GM12874 (cell line): ENCODE data around the gene CHD9.

Source experiments
- TF ChIP-seq, protein P1 (sequence below): IDR thresholded peaks from 2 replicates; pipeline ENCODE4 v1.5.1; 2011; ENCODE audit warnings: low read depth, mild to moderate bottlenecking, control low read depth, low read length, moderate library complexity; ENCODE audit not compliant: insufficient read depth

The CHD9 gene

DNA sequence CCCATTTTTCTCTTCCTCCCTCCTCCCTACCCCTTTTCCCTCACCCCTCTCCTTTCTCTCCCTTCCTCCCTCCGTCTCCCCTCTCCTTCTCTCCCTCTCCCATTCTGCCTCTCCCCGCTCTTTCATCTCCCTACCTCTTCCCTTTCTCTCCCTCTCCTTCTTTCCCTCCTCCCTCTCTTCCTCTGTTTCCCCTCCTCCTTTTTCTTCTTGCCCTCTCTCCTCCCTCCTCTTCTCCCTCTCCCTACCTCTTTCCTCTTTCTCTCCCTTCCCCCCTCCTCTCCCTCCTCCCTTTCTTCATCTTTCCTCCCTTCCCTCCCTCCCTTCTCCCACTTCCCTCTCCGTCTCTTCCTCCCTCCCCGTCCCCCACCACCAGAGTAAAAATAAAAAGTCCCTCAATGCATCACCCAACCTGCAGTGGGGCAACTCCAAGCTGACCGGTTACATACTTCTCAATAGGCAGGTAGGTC is 12.5 kb upstream of the CHD9 start:
- TF ChIP-seq, protein P1, sequence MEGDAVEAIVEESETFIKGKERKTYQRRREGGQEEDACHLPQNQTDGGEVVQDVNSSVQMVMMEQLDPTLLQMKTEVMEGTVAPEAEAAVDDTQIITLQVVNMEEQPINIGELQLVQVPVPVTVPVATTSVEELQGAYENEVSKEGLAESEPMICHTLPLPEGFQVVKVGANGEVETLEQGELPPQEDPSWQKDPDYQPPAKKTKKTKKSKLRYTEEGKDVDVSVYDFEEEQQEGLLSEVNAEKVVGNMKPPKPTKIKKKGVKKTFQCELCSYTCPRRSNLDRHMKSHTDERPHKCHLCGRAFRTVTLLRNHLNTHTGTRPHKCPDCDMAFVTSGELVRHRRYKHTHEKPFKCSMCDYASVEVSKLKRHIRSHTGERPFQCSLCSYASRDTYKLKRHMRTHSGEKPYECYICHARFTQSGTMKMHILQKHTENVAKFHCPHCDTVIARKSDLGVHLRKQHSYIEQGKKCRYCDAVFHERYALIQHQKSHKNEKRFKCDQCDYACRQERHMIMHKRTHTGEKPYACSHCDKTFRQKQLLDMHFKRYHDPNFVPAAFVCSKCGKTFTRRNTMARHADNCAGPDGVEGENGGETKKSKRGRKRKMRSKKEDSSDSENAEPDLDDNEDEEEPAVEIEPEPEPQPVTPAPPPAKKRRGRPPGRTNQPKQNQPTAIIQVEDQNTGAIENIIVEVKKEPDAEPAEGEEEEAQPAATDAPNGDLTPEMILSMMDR: no peak

DNA sequence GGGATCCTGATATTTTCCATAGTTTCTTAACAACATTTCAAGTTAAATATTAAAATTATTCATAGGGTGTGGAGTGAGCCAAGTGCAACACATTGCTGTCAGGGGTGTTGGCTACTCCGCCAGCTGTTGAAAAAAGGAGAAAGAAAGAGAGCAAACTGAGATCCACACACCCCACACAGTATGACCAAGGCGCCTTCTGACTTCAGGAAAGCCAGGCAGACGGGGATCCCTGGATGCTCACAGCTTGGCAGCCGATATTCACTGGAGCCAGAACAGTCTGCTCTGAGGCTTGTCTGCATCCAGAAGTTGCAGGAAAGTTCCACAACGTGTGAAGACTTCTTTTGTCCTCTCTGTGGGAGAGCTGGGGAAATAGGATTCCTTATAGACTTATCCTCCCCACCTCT is 11.4 kb upstream of the CHD9 start:
- TF ChIP-seq, protein P1: no peak

DNA sequence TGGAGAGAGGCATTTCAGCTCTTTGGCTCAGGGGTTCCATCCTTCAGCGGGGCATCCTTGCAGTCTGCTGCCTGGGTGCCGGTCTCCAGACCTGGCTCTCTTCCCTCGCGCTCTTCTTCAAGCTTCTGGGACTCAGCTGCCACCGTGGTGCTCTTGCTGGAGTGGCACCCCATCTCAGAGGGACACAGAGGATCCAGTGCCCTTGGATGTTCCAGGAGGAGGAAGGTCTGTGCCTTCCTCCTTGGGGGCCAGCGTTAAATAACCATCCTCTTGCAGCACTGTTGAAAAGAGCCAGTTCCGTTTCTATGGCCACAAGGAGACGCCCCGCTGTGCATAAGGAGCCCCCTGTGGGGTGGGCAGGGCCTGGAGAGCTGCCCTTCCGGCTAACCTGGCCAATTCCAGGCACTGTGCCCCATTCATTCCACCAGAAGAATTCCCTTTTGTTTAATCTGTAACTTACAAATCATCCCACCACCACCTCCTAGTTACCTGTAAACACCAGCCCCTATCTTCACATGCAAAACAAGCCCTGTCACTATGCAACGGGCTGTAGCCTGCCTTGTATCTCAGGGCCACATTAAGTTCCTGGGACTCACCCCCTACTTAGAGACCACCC is 10.7 kb upstream of the CHD9 start:
- TF ChIP-seq, protein P1: no peak

DNA sequence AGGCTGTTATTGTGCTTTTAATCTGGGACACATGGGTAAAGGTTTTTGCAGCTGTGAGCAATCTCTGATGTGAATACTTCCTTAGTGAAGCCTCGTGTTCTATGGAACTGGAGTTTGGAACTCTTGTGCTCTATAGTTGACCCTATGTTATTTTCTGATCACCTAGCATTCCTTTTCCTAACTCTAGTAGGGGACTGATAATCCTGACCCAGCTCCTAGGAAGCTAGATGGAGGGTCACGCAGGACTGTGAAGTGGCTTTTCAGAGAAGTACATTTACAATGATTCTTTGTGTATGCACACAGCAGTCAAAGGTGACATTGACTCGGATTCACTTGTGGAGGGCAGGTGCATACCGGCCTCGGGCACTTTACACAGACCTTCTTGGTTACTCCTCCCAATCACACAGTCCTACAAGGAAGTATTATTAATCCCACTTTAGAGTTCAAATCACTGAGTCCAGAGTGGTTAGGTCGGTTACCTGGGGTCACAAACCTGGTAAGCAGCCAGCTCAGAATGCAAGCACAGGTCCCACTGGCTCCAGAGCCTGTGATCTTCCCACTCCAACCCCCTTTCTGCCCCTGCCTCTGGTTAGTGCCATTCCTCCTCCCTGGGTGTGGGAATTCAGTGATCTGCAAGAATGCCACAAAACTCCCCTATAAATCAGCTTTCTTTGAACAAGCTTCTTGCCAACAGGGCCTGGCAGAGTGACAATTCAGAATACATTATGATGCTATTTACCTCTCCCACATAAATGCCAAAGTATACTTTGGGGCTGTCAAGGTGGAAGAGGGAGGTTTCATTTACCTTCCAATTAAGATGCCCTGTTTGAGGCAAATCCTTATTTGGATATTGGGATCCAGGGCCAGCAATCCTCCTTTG is 9.2 kb upstream of the CHD9 start:
- TF ChIP-seq, protein P1: no peak

DNA sequence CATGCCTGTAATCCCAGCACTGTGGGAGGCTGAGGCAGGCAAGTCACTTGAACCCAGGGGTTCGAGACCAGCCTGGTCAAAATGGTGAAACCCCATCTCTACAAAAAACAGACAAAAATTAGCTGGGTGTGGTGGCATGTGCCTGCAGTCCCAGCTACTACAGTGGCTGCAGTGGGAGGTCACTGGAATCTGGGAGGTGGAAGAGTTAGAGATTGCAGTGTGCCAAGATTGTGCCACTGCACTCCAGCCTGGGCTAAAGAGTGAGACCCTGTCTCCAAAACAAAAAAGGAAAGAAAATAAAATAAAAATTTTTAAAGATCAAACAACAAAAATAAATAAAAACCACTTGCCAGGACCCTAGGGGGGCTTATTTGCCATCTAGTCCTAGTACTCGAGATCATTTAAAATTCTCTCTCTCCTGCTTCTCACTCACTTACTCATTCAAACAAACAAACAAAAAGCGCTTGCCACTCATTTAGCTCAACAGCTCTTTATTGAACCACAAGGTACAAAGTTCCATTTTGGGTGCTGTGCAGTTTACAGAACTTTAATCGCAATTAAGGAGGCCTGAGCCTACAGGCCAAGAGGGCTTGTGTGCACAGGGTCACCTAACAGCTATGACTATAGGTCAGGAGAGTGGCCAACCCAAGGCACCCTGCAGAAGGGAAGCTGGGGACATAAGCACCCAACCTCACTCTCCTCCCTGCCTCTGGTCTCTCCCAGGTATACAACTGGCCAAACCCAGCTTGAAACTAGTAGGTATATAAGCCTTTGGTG is 6.5 kb upstream of the CHD9 start:
- TF ChIP-seq, protein P1: no peak

- TF ChIP-seq, protein P1: no peak
Observed at GRCh38 chr16:53052519-53053501, 2.0 kb upstream of the CHD9 start, which contains the start of gene CHD9NB. CHD9NB (minus strand) TSS chr16:53052897; CDS start chr16:53044158, 8,739 bp downstream.
